IMR-90 (cell line): ENCODE data around the gene USP24. TPM values are rescaled to one million over a fixed set of nuclear protein-coding genes. Genes with fewer than 3 reads are reported as not detected.

Experiments used
- ATAC-seq: fragments of 200-7000 bp; cut with Tn5 transposase; 2 replicates; pipeline ENCODE4 v1.9.1; 2020; ENCODE audit warnings: low read depth, mild to moderate bottlenecking, moderate library complexity
- BruUV-seq: library from RNA; stranded (reverse); fragments of 400-500 nt; replicated peaks from 2 replicates; lab custom pipeline; 2021; lab: Mats Ljungman, UMichigan
- CTCF ChIA-PET: fragments of 300-600 bp; formaldehyde crosslinking; extraction: SDS; loops from one replicate; lab custom pipeline; 2021; ENCODE audit warnings: antibody characterized with exemption; lab: Yijun Ruan, JAX
- POLR2A ChIA-PET: fragments of 300-600 bp; sonication (Branson Sonifier 250); formaldehyde crosslinking; loops from one replicate; lab custom pipeline; 2022; ENCODE audit warnings: antibody characterized with exemption; ENCODE audit not compliant: unreplicated experiment; lab: Charles Lee
- DNase-seq: peaks from one replicate; pipeline ENCODE4 v3.0.0; 2013
- H2AFZ ChIP-seq: replicated peaks from 2 replicates; pipeline ENCODE3; 2013; ENCODE audit warnings: low read length, mild to moderate bottlenecking; ENCODE audit not compliant: poor library complexity
- H2AK5ac ChIP-seq: 2 replicates; pipeline ENCODE4 v1.6.1; 2013; ENCODE audit warnings: low read depth, low read length, inconsistent platforms
- H2AK9ac ChIP-seq: replicated peaks from 2 replicates; pipeline ENCODE3; 2013; ENCODE audit warnings: mild to moderate bottlenecking, low read depth, low read length, moderate library complexity; ENCODE audit not compliant: poor library complexity
- H2BK120ac ChIP-seq: 2 replicates; pipeline ENCODE4 v1.6.1; 2013; ENCODE audit warnings: low read depth, low read length, inconsistent platforms
- H2BK15ac ChIP-seq: 3 replicates; pipeline ENCODE4 v1.6.1; 2013; ENCODE audit warnings: low read depth, low read length, inconsistent platforms
- H2BK20ac ChIP-seq: 2 replicates; pipeline ENCODE4 v1.6.1; 2013; ENCODE audit warnings: low read depth, mild to moderate bottlenecking, inconsistent platforms, low read length, moderate library complexity
- H2BK5ac ChIP-seq: 2 replicates; pipeline ENCODE4 v1.6.1; 2013; ENCODE audit warnings: mild to moderate bottlenecking, low read depth, low read length, inconsistent platforms; ENCODE audit not compliant: poor library complexity, severe bottlenecking
- H3K14ac ChIP-seq: replicated peaks from 2 replicates; pipeline ENCODE4 v1.6.1; 2013; ENCODE audit warnings: low read depth, low read length, inconsistent platforms
- H3K18ac ChIP-seq: 2 replicates; pipeline ENCODE4 v1.6.1; 2013; ENCODE audit warnings: low read depth, low read length, control low read depth
- H3K23ac ChIP-seq: 2 replicates; pipeline ENCODE4 v1.6.1; 2013; ENCODE audit warnings: low read depth, low read length, inconsistent platforms
- H3K27ac ChIP-seq: 2 replicates; pipeline ENCODE4 v1.5.1; 2013; ENCODE audit warnings: mild to moderate bottlenecking, control low read depth, low read length; ENCODE audit not compliant: insufficient read depth
- H3K27me3 ChIP-seq: 2 replicates; pipeline ENCODE4 v1.6.1; 2013; ENCODE audit warnings: low read length; ENCODE audit not compliant: control insufficient read depth, insufficient read depth
- H3K36me3 ChIP-seq: 2 replicates; pipeline ENCODE4 v1.6.1; 2013; ENCODE audit warnings: low read length, mixed read lengths; ENCODE audit not compliant: control insufficient read depth, insufficient read depth
- H3K4ac ChIP-seq: 2 replicates; pipeline ENCODE4 v1.6.1; 2013; ENCODE audit warnings: low read depth, low read length, inconsistent platforms
- H3K4me1 ChIP-seq: 2 replicates; pipeline ENCODE4 v1.6.1; 2013; ENCODE audit warnings: low read length, mixed read lengths; ENCODE audit not compliant: control insufficient read depth, insufficient read depth
- H3K4me2 ChIP-seq: 2 replicates; pipeline ENCODE4 v1.6.1; 2013; ENCODE audit warnings: low read depth, mild to moderate bottlenecking, control low read depth, low read length, moderate library complexity
- H3K4me3 ChIP-seq: 2 replicates; pipeline ENCODE4 v1.5.1; 2013; ENCODE audit warnings: low read depth, mild to moderate bottlenecking, control low read depth, low read length, moderate library complexity; ENCODE audit not compliant: insufficient read depth
- H3K56ac ChIP-seq: 2 replicates; pipeline ENCODE4 v1.6.1; 2013; ENCODE audit warnings: low read length, inconsistent platforms; ENCODE audit not compliant: insufficient read depth; ENCODE audit errors: extremely low read depth
- H3K79me1 ChIP-seq, 2 experiments: 2 replicates each; pipeline ENCODE4 v1.6.1; 2013; ENCODE audit warnings: low read length in 2 of 2, inconsistent platforms in 1 of 2, low read depth in 1 of 2
- H3K9ac ChIP-seq: 2 replicates; pipeline ENCODE4 v1.6.1; 2013; ENCODE audit warnings: low read depth, low read length, control low read depth
- H3K9me1 ChIP-seq: 2 replicates; pipeline ENCODE4 v1.6.1; 2013; ENCODE audit warnings: low read length, inconsistent platforms; ENCODE audit not compliant: insufficient read depth
- H3K9me3 ChIP-seq: 2 replicates; pipeline ENCODE4 v1.6.1; 2013; ENCODE audit warnings: low read length; ENCODE audit not compliant: control insufficient read depth, insufficient read depth
- H4K20me1 ChIP-seq: 2 replicates; pipeline ENCODE4 v1.6.1; 2013; ENCODE audit warnings: low read length, inconsistent platforms; ENCODE audit not compliant: insufficient read depth
- H4K5ac ChIP-seq: 2 replicates; pipeline ENCODE4 v1.6.1; 2013; ENCODE audit warnings: mild to moderate bottlenecking, low read depth, low read length, control low read depth
- H4K8ac ChIP-seq, 2 experiments: 2 replicates each; pipeline ENCODE4 v1.6.1; 2013; ENCODE audit warnings: low read depth in 2 of 2, low read length in 2 of 2, control low read depth in 1 of 2, inconsistent platforms in 1 of 2
- H4K91ac ChIP-seq: 2 replicates; pipeline ENCODE4 v1.6.1; 2013; ENCODE audit warnings: low read depth, low read length, inconsistent platforms; ENCODE audit not compliant: insufficient read depth
- MAFK ChIP-seq: IDR thresholded peaks from 2 replicates; pipeline ENCODE4 v1.6.1; 2012; ENCODE audit warnings: low read depth, low read length, improper control_type of control experiment
- WGBS, 2 experiments: methylation state at CpG; one replicate each; pipeline versions ENCODE4 v1.1.5 to v1.1.7; 2013; ENCODE audit warnings: missing lambda C conversion rate in 2 of 2; ENCODE audit not compliant: insufficient read length in 1 of 2; ENCODE audit errors: extremely low coverage in 2 of 2; 5-methylcytosine and 5-hydroxymethylcytosine counted together
- dilution Hi-C: fragments of 300-500 bp; cut with HindIII; formaldehyde crosslinking; loops from one replicate; pipeline ENCODE4 v1.14.3; 2018; ENCODE audit warnings: low sequenced_read_pairs; ENCODE audit not compliant: unreplicated experiment
- in situ Hi-C: fragments of 300-500 bp; cut with MboI; formaldehyde crosslinking; loops from 3 replicates; pipeline ENCODE4 v1.14.3; 2019; ENCODE audit warnings: low sequenced_read_pairs, inconsistent platforms, mixed read lengths
- intact Hi-C: fragments of 100-400 bp; cut with micrococcal nuclease; formaldehyde crosslinking; loops from 2 replicates; pipeline ENCODE4 v1.10.0; 2022
- polyA plus RNA-seq, 3 experiments: library from polyadenylated mRNA; depleted of rRNA; stranded (reverse); fragments of >200 nt; gene quantifications; 2 replicates each; pipeline ENCODE4 v1.2.3, GENCODE V29; 2012; ENCODE audit warnings: low replicate concordance in 1 of 3
- total RNA-seq: library from RNA; depleted of rRNA; stranded (reverse); fragments of >200 nt; gene quantifications from 2 replicates; pipeline ENCODE4 v1.2.3, GENCODE V29; 2012

USP24 gene
- total and polyA plus RNA-seq, 2 of the 4 experiments (the other 2 are of a cell fraction) = 8.4 to 36.7 TPM

DNA sequence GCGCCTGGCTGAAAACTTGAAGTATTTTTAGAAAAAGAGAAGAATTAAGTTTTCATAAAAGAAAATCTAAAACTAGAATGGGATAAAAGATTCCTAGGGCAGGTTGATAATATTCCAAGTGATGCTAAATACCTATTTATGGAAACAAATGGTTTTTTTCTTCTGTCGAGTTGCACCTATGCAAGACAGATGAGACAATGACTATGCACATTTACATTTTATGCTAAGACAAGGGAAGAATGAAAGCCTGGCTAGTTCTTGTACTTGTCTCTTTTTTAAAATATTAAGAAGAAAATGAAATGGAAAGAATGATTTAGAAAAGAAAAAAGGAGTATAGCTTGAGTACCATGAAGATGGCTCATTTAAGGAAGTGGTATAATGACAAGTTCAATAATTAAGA, 24.4 kb upstream of the USP24 start:
- Histone ChIP-seq H3K36me3 (no peaks in the 10 kb centered on the region), H3K9me3 (no peaks in the 10 kb centered on the region), H2AFZ (no peak overlapping the region), H3K56ac (no peak overlapping the region), H3K79me1 (no peaks in the 10 kb centered on the region), H2AK9ac (no peak overlapping the region), H3K4me3 (no peak overlapping the region), H2BK15ac (no peak overlapping the region), H4K8ac (no peak overlapping the region), H3K9ac (no peak overlapping the region), H3K23ac (no peak overlapping the region), H2BK20ac (no peak overlapping the region), H3K27ac (no peak overlapping the region), H3K18ac (no peak overlapping the region), H2BK120ac (no peak overlapping the region), H3K4me1 (peaks cover 2% of the 10 kb centered on the region; the same call in 1 of the 2 replicates), H3K4me2 (no peak overlapping the region), H2AK5ac (no peak overlapping the region), H3K4ac (no peak overlapping the region), H3K9me1 (no peaks in the 10 kb centered on the region), H4K20me1 (no peaks in the 10 kb centered on the region), H4K91ac (no peak overlapping the region), H3K14ac (no peak overlapping the region), H2BK5ac (no peak overlapping the region), H4K5ac (no peak overlapping the region), H3K27me3 (no peaks in the 10 kb centered on the region)
- no peak for ATAC-seq
- in situ Hi-C loops (no loop called here), intact Hi-C loops (no loop called here), dilution Hi-C loops (no loop called here)
- whole genome bisulfite sequencing, 2 experiments = no CpG with 5 or more reads among the region's 2 CpGs
- no TSS peak for BruUV-seq
- no peak for TF ChIP-seq MAFK
- DNase-seq = no peak
- ChIA-PET CTCF (no interaction called here), POLR2A (no interaction called here)
